ENCODE measurements around the gene PPP2R2C. TPM values are rescaled to one million over a fixed set of nuclear protein-coding genes. Genes with fewer than 3 reads are reported as not detected.
A peak's percentile ranks its signal among the peaks of the same experiment; 100 is the strongest.

The PPP2R2C gene
- total and polyA plus RNA-seq, 9 of the 15 experiments (the other 6 are each of a cell fraction or from before 2014, with no cell fraction given) = 0.04 to 0.06 TPM; not detected in 7

DNA sequence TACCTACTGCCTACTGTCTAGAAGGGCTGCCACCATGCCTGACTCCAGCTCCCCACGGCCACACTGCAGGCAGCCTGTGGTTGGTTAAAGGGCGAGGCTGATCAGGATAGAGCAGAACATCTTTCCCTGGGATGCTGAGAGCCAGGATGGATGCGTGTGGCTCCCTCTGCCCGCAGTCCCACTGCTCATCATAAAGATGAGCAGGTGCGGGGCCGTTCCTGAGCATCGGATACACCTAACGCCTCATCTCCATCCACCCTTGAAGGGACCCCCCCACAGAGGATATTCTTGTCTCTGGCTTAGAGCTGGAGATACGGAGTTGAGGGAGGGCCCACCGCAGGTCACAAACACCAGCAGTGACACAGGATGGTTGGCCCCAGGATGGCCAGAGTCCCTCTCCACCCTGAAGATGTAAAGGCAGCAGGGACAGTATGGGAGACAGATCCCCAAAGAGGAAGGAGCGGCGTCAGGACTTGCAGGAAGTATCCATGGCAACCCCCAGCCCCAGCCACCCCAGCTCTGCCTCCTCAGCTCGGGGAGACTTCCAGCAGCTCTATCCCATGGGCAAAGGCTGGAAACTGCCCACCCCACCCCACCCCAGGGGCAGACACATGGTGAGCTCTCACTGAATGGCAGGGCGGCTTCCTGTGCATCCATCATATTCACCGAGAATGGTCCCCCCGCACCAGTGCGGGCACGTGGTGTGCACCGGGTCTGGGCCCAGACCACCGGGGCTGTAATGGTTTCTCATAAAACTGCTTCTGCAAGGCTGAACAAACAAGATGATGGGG, 19.3 kb downstream of the PPP2R2C start:
- DNase-seq (ENCODE audit: extremely low read depth in 1 of 4, low spot score in 3 of 4) (no peak), FAIRE-seq (no peak), ATAC-seq (no peak)
- POLR2A ChIA-PET = no interaction called here
- Histone ChIP-seq H3K4me3 (no peak overlapping the region), H3K27ac (ENCODE audit: extremely low read depth, low read depth, low read length) (no peak overlapping the region), H3K9me1 (ENCODE audit: control insufficient read depth, insufficient read depth, low read length) (peaks cover 2% of the 10 kb centered on the region), H3K9ac (ENCODE audit: insufficient read depth in 1 of 2, low read depth in 2 of 2, low read length in 2 of 2) (no peak overlapping the region), H3K27me3 (ENCODE audit: control insufficient read depth in 2 of 2, insufficient read depth in 2 of 2, low read length in 2 of 2) (peaks cover 21 to 65% of the 10 kb centered on the region in 2 experiments; a peak in 4 of 5 replicates), H3K79me2 (ENCODE audit: control insufficient read depth, insufficient read depth, low read length) (no peaks in the 10 kb centered on the region), H2AFZ (ENCODE audit: low read depth, low read length) (no peak overlapping the region), H3K4me2 (ENCODE audit: insufficient read depth, low read length) (no peak overlapping the region), H3K9me3 (replicated peaks; ENCODE audit: control insufficient read depth, insufficient read depth, low read depth, low read length) (no peaks in the 10 kb centered on the region), H3K4me1 (replicated peaks in 1 of 2; ENCODE audit: control insufficient read depth in 2 of 2, insufficient read depth in 2 of 2, low read length in 2 of 2) (no peaks in the 10 kb centered on the region), H4K20me1 (replicated peaks; ENCODE audit: control insufficient read depth, insufficient read depth, low read length) (peaks cover 14% of the 10 kb centered on the region; the same call in 1 of the 2 replicates), H3K36me3 (ENCODE audit: control insufficient read depth, insufficient read depth, low read length) (no peaks in the 10 kb centered on the region)
- intact Hi-C loops (cut with micrococcal nuclease) = no loop called here
- in situ Hi-C loops (cut with MboI) = no loop called here
- no peak for TF ChIP-seq ZFP1 (CRISPR knock-in tag; IDR thresholded peaks at IDR 0.05)
- TF ChIP-seq ZBTB5 (IDR thresholded peaks at IDR 0.05) = no peak
- peak; percentile 21; the same call in 1 of the 2 replicates for TF ChIP-seq RFX1 (IDR thresholded peaks at IDR 0.05)
- no peak for TF ChIP-seq ARID2 (IDR thresholded peaks at IDR 0.05)
- no peak for TF ChIP-seq TFE3 (CRISPR knock-in tag; IDR thresholded peaks at IDR 0.05)
- TF ChIP-seq RBM15 (IDR thresholded peaks at IDR 0.05; ENCODE audit: insufficient read depth, low read length) = no peak
- no peak for TF ChIP-seq ADNP (tag; IDR thresholded peaks at IDR 0.05)
- WGBS (ENCODE audit: insufficient coverage, low coverage, missing lambda C conversion rate) = 1% methylated on average over 18 of the region's 20 CpGs
- BruUV-seq (replicated peaks) = no TSS peak
- CTCF ChIA-PET (ENCODE audit: low intra/inter-chr PET ratio) = no interaction called here
